ENCODE results near the gene DCST2. TPM values are rescaled to one million over a fixed set of nuclear protein-coding genes. Genes with fewer than 3 reads are reported as not detected.

DCST2 gene
- total RNA-seq, 4 donors from 2014 or later: not detected

DNA sequence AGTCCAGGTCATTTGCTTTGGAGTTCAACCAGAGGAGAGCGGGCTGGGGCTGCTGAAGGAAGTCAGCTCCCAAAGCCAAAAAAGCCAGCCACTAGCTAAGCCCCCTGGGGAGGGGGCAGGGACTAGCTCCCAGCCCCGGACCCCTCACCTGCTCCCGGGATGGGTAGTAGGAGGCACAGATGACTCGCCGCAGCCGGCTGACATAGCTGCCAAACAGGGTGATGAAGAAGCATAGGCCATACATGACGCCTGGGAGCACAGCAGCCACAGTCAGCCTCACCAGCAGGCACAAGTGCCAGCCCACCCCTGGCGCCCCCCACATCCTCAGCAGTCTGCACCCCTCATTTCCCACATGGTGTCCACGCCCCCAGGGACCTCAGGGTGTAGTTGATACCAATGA, 7.4 kb downstream of the DCST2 start:
- Histone ChIP-seq H3K36me3 (no peaks in the 10 kb centered on the region), H3K4me1 (no peaks in the 10 kb centered on the region), H3K9me3 (no peaks in the 10 kb centered on the region), H3K27ac (no peak overlapping the region), H3K4me3 (no peak overlapping the region), H3K27me3 (no peaks in the 10 kb centered on the region)
- intact Hi-C loops (cut with DNase I; ENCODE audit: low total_unique reads): no loop called here
- in situ Hi-C loops (cut with MboI; ENCODE audit: low sequenced_read_pairs in 4 of 4): no loop called here
- no peak for TF ChIP-seq POLR2A (IDR thresholded peaks at IDR 0.05)
- TF ChIP-seq, protein P1, sequence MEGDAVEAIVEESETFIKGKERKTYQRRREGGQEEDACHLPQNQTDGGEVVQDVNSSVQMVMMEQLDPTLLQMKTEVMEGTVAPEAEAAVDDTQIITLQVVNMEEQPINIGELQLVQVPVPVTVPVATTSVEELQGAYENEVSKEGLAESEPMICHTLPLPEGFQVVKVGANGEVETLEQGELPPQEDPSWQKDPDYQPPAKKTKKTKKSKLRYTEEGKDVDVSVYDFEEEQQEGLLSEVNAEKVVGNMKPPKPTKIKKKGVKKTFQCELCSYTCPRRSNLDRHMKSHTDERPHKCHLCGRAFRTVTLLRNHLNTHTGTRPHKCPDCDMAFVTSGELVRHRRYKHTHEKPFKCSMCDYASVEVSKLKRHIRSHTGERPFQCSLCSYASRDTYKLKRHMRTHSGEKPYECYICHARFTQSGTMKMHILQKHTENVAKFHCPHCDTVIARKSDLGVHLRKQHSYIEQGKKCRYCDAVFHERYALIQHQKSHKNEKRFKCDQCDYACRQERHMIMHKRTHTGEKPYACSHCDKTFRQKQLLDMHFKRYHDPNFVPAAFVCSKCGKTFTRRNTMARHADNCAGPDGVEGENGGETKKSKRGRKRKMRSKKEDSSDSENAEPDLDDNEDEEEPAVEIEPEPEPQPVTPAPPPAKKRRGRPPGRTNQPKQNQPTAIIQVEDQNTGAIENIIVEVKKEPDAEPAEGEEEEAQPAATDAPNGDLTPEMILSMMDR (IDR thresholded peaks at IDR 0.05 in 4 of 5, conservative IDR thresholded peaks at IDR 0.05 in 1 of 5): no peak
- ATAC-seq (no peak), DNase-seq (no peak)

DNA sequence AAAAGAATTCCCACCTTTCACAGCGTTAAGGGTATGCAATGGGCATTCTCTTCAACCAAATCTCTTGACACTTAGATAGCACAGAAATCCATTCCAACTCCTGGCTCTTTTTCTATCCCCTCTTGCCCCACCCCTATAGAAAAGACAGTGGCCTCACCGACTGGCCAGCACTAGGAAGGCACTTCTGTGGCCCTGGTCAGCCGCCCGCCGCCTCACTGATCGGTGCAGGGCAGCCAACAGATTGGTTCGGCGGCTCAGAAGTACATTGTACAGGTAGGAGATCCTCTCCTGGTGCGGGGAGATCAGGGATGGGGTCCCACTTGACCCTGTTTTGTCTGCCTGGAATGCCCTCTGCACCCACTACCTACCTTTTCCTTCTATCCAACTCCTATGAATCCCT, 9.3 kb downstream of the DCST2 start:
- ATAC-seq (no peak), DNase-seq (no peak)
- no peaks in the 10 kb centered on the region for H3K4me1 ChIP-seq
- no peak overlapping the region for H3K27ac ChIP-seq
- H3K4me3 ChIP-seq: no peak overlapping the region
- intact Hi-C loops (cut with DNase I; ENCODE audit: low total_unique reads) (no loop called here), in situ Hi-C loops (cut with MboI; ENCODE audit: low sequenced_read_pairs in 4 of 4) (no loop called here)
- TF ChIP-seq POLR2A (IDR thresholded peaks at IDR 0.05): no peak
- TF ChIP-seq, protein P1 (IDR thresholded peaks at IDR 0.05 in 4 of 5, conservative IDR thresholded peaks at IDR 0.05 in 1 of 5): no peak
- no peaks in the 10 kb centered on the region for H3K9me3 ChIP-seq
- no peaks in the 10 kb centered on the region for H3K36me3 ChIP-seq
- H3K27me3 ChIP-seq: no peaks in the 10 kb centered on the region

DNA sequence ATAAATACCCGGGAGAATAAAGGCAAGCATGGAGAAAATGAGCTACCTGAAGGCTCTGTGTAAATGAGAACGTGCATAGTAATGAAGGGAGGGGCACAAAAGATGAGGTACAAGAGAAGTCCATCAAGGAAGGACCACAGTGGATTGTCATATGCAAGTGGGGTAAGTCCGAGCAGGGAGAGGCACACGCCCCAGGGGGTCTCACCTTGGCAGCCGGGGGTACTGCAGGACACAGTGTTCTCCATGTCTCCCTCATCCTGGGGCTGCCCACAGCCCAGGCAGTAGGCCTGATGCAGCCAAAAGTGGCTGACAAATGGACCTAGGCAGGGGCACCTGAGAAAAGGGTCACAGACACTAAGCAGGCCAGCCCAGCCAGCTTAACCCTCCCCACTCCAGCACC, 10.0 kb downstream of the DCST2 start:
- in situ Hi-C loops (cut with MboI; ENCODE audit: low sequenced_read_pairs in 4 of 4): no loop called here
- no peak for ATAC-seq

DNA sequence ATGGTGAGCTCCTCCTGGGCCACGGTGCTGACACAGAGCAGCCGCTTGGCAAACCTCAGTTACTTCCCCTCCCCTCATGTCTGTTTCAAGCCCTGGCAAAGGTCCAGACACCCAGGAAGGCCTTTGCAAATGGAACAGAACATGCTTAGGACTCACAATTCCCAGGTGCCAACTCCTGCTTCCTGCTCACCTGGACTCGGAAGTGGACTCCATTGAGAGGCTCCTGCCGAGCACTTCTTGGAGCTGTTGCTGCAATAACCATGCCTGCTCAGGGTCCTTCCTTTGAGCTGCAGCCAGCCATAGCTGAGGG, 10.7 kb downstream of the DCST2 start:
- Histone ChIP-seq H3K4me3 (no peak overlapping the region), H3K27ac (no peak overlapping the region), H3K27me3 (no peaks in the 10 kb centered on the region), H3K36me3 (no peaks in the 10 kb centered on the region), H3K4me1 (peaks cover 2 to 7% of the 10 kb centered on the region in 2 donors), H3K9me3 (no peaks in the 10 kb centered on the region)
- intact Hi-C loops (cut with DNase I; ENCODE audit: low total_unique reads): no loop called here
- TF ChIP-seq, protein P1 (IDR thresholded peaks at IDR 0.05 in 4 of 5, conservative IDR thresholded peaks at IDR 0.05 in 1 of 5): no peak
- TF ChIP-seq POLR2A (IDR thresholded peaks at IDR 0.05): no peak
- ATAC-seq (no peak), DNase-seq (no peak)
- in situ Hi-C loops (cut with MboI; ENCODE audit: low sequenced_read_pairs in 4 of 4): no loop called here

More for the DNA sequence above, 10.0 kb downstream of the DCST2 start:
- Histone ChIP-seq H3K9me3 (no peaks in the 10 kb centered on the region), H3K36me3 (no peaks in the 10 kb centered on the region), H3K4me1 (no peaks in the 10 kb centered on the region), H3K27me3 (no peaks in the 10 kb centered on the region), H3K4me3 (no peak overlapping the region), H3K27ac (no peak overlapping the region)
- no peak for DNase-seq
- TF ChIP-seq, protein P1 (IDR thresholded peaks at IDR 0.05 in 4 of 5, conservative IDR thresholded peaks at IDR 0.05 in 1 of 5): no peak
- TF ChIP-seq POLR2A (IDR thresholded peaks at IDR 0.05): no peak
- intact Hi-C loops (cut with DNase I; ENCODE audit: low total_unique reads): no loop called here

- Histone ChIP-seq H3K4me1 (peaks cover 6 to 10% of the 10 kb centered on the region in 2 donors), H3K36me3 (no peaks in the 10 kb centered on the region), H3K27ac (no peak overlapping the region), H3K9me3 (no peaks in the 10 kb centered on the region), H3K27me3 (no peaks in the 10 kb centered on the region), H3K4me3 (no peak overlapping the region)
- TF ChIP-seq, protein P1 (IDR thresholded peaks at IDR 0.05 in 4 of 5, conservative IDR thresholded peaks at IDR 0.05 in 1 of 5): no peak
- TF ChIP-seq POLR2A (IDR thresholded peaks at IDR 0.05): no peak
- no peak for DNase-seq
- no peak for ATAC-seq
- intact Hi-C loops (cut with DNase I; ENCODE audit: low total_unique reads): no loop called here
- in situ Hi-C loops (cut with MboI; ENCODE audit: low sequenced_read_pairs in 4 of 4): no loop called here
Observed at GRCh38 chr1:155022136-155022926, 11.2 kb downstream of the DCST2 start.
